ENCODE measurements around the gene BCL11A.

Gene BCL11A

GRCh38 chr2:60504049-60504448 is 49.4 kb downstream of the BCL11A start:
- DNase-seq, result no peak

GRCh38 chr2:60502144-60502543 is 51.3 kb downstream of the BCL11A start:
- no peak for DNase-seq

DNA sequence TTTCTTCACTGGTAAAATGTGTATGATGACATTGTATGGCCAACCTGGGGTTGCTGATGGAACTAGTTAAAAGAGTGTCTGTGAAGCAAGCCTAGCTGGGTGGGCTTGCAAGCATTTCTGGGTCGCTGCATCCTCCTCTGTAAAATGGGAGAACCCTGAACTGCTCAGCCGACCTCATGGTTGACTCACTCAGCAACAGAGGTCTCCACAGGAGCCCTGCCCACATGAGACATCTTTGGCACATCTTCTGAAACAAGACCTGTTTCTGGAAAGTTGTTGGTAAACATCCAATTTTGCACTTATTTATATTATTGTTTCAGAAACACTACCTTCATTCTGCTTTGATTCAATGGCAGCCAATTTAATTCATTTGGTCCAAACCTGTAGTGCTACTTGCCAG is 52.6 kb downstream of the BCL11A start:
- DNase-seq, result no peak

DNA sequence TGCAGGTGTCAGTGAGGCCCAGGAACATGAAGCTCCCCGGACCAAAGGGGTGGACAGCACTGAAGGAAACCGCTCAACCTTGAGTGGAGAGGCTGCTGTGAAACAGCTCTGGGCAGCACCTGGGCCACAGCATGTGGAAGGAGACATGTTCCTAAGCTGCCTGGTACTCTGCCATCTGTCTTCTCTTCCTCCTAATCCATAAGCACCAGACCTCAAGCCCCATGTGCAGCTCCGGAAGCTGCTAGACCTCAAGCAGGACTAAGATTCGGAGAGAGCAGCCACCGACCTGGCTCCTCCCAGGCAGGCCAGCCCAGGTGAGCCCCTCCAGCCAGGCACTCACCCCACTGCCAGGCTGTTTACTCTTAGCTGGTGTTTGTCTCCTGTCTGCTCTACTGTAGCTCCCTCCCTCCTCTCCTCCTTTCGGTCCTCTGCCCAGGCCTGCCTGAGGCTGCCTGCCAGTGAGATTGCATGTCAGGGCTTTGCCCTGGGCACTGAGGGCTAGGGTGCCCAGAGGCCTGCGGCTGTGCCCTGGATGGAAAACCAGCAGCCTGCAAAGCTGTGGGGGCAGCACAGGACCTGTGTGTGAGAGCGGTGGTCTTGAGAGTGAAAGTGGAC is 53.7 kb downstream of the BCL11A start:
- DNase-seq, result peak; percentile 53 to 86

- DNase-seq, result no peak
These were observed 54.5 kb downstream of the BCL11A start for GRCh38 chr2:60498816-60499429.

DNA sequence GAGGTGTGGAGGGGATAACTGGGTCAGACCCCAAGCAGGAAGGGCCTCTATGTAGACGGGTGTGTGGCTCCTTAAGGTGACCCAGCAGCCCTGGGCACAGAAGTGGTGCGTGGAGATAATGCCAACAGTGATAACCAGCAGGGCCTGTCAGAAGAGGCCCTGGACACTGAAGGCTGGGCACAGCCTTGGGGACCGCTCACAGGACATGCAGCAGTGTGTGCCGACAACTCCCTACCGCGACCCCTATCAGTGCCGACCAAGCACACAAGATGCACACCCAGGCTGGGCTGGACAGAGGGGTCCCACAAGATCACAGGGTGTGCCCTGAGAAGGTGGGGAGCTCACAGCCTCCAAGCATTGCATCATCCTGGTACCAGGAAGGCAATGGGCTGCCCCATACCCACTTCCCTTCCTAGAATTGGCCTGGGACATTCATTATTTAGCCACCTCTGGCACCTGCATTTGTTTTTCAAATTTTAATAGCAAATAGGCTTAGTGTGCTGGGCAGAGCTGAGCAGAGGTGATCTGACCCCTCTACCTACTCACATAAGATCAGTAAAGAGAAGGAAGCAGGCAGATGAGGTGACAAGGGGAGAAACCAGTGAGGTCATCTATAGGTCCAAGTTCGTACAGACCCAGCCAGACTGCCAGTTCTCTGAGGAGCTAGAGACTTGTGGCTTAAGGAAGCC is 55.2 kb downstream of the BCL11A start:
- no peak for DNase-seq

- no peak for DNase-seq
These were observed 56.0 kb downstream of the BCL11A start for GRCh38 chr2:60497500-60497899.

- DNase-seq, result no peak
These were observed 56.5 kb downstream of the BCL11A start for GRCh38 chr2:60496956-60497355.

GRCh38 chr2:60496475-60496874 is 57.0 kb downstream of the BCL11A start:
- no peak for DNase-seq

GRCh38 chr2:60495041-60495625 is 58.3 kb downstream of the BCL11A start:
- DNase-seq, result no peak

DNA sequence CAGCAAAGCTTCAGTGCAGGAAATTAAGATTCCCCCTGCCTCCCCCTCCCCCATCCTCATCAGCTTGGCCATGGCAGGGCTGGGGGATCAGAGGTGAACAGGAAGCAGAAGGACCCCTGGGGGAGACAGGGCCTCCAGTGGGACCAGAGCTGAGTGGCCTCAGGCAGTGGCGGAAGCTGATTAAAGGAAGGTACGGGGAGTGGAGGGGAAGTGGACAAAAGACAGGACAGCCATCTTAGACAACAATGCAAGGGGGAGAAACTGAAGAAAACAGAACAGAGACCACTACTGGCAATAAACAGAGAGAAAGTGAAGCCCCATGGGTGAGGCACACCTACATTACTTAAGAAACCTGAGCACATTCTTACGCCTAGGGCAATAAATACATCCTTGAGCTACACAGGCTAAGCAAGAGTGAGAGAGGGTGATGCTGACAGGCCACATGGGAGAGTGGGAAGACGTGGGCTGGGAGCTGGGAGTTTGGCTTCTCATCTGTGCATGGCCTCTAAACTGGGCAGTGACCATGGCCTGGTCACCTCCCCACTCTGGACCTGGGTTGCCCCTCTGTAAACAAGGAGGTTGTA is 59.6 kb downstream of the BCL11A start:
- no peak for DNase-seq

DNA sequence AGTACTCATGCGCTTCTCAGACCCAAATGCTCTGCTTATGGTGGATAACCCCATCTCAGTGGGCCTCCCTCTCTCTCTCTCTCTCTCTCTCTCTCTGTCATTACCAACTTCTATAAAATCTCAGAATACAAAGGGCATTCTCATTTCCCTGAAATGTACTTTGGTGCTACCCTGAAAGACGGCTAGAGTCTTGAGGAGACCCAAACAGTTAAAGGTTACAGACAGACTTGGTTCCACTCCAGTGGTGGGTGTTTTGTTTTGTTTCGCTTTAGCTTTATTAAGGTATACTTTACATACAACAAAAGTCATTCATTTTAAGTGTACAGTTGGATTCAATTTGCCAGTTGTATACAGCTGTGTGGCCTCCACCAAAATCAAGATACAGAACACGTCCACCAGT is 60.9 kb downstream of the BCL11A start:
- DNase-seq, result no peak

DNA sequence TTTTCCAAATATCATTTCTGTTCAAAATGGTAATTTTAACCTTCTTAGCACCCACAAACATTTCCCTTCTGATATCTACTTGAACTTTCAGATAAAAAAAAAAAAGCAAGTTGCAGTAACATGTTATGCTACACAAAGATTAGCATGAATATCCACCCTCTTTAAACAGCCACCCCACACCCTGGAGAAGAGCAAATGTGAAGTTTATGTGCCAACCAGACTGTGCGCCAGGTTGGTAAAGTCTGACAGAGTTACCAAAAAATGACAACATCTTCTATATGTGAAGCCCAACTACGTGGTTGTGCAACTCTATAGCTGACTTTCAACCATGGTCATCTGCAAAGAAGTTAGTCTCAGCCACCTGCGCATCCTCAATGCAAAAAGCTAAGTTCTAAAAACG is 62.6 kb downstream of the BCL11A start:
- no peak for DNase-seq

GRCh38 chr2:60490441-60490840 is 63.0 kb downstream of the BCL11A start:
- DNase-seq, result no peak

DNA sequence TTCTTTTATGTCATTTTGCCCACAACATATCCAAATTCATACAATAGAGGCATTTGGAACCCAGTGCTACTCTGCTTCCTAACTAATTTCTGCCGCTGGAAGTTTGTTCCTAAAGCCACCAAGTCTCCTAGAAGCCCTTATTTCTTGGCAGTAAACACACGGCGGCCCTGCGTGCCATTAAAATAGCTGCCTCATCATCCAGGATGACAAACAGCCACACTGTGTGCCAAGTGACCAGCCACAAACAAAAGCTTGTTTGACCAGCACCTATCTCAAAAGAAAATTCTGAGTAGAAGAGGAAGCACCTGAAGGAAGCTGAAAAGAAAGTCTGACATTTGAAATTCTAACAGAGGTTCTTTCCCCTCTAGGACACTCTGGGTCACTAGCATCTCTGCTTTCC is 64.2 kb downstream of the BCL11A start:
- DNase-seq, result no peak

DNA sequence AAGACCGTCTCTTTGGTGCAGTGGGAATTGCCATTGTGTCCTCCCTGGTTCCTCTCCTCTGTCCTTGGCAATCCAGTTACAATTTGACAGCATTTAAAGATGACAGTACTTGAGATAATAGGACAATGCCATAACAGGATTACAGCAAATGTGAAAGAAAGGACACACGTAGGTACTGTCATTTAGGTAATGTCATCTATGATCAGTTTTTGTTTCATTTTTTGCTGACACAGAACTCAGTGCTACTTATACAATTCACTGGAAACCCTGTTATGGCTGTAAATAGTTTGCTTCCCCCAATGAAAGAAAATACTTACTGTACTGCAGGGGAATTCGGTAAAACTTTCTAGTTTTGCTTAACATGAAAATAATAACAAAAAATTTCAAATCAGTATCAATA is 65.2 kb downstream of the BCL11A start:
- no peak for DNase-seq

- no peak for DNase-seq
These were observed 66.3 kb downstream of the BCL11A start for GRCh38 chr2:60487174-60487573.

DNA sequence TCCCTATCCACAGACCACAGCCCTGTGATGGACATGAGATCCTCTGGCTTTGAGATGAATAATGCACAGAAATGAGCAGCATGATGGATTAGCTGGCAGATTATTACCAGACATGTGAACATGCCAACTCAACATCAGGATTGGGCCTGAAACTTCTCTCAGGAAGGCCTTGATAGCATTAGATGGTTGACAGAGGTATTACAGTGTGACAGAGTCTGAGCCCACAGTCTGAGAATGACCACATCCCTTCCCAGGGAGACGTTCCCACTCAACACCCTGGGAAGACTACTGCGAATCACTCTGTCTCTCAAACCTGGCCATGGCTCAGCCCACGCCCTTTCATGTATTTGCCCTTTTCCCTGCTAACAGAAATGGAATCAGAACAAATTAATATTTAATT is 66.9 kb downstream of the BCL11A start:
- no peak for DNase-seq

GRCh38 chr2:60486067-60486466 is 67.4 kb downstream of the BCL11A start:
- no peak for DNase-seq

DNA sequence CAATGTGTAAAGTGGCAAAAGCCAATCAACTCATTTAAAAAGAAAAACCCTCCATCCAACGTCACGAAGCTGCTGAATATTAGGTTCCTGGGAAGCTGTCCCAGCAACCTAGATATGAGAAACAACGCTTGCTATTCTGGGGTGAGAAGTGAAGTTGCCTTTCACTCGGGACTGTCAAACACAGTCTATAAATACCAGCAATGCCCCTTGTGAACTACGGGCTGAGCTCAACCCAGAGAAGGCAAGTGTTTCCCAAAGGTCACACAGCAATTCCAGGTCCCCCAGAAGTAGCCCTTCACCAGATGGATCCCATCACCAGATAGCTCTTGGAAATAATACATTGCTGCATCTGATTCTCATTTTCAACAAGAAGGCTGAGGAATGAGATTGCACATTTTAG is 67.9 kb downstream of the BCL11A start:
- DNase-seq, result no peak

GRCh38 chr2:60485055-60485454 is 68.4 kb downstream of the BCL11A start:
- no peak for DNase-seq

DNA sequence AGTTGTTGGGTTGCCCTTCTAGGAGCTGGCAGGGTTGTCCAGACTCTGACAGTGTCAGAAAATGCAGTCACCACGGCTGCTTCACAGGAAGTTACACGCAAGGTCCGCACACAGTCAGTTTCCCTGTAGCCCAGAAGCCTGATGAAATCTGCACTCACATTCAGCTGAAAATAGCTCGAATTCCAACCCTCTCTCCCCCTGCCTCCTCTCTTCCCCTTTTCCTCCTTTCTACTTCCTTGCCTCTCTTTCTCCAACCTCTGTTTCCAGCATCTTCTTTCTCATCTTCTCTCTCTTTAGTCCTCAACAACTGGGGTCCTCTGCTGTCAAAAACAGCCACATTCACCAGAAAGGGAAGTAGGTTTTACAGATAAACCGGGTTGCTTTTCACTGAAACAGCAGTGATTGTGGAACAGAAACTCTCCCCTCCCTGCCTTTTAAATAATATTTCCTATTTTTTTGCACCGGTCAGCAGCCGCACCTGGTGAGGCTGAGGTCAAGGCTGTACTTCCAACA is 69.3 kb downstream of the BCL11A start:
- DNase-seq, result no peak

- DNase-seq, result no peak
These were observed 70.1 kb downstream of the BCL11A start for GRCh38 chr2:60483401-60483800.

GRCh38 chr2:60482222-60482621 is 71.2 kb downstream of the BCL11A start:
- no peak for DNase-seq
